ENCODE data around the gene NSD1. TPM values are rescaled to one million over a fixed set of nuclear protein-coding genes. Genes with fewer than 3 reads are reported as not detected.

NSD1 gene
- total and polyA plus RNA-seq, 10 of the 15 experiments (the other 5 are each of a cell fraction or from before 2014, with no cell fraction given) = 7.0 to 57.9 (median 30.4) TPM

GRCh38 chr5:177312649-177313181, 179.1 kb downstream of the NSD1 start (continued):
- TF ChIP-seq CTCF (IDR thresholded peaks at IDR 0.05 in 2 of 3, conservative IDR thresholded peaks at IDR 0.05 in 1 of 3; ENCODE audit: control insufficient read depth in 2 of 3, extremely low read depth in 1 of 3, insufficient read depth in 1 of 3, low read depth in 3 of 3, low read length in 3 of 3) (peak; percentile 16 to 41 (median 23); a peak in 4 of 6 replicates), BACH1 (IDR thresholded peaks at IDR 0.05; ENCODE audit: borderline replicate concordance) (0 out of 2 replicates have a peak, but pooled peaks have one; percentile 5)

DNA sequence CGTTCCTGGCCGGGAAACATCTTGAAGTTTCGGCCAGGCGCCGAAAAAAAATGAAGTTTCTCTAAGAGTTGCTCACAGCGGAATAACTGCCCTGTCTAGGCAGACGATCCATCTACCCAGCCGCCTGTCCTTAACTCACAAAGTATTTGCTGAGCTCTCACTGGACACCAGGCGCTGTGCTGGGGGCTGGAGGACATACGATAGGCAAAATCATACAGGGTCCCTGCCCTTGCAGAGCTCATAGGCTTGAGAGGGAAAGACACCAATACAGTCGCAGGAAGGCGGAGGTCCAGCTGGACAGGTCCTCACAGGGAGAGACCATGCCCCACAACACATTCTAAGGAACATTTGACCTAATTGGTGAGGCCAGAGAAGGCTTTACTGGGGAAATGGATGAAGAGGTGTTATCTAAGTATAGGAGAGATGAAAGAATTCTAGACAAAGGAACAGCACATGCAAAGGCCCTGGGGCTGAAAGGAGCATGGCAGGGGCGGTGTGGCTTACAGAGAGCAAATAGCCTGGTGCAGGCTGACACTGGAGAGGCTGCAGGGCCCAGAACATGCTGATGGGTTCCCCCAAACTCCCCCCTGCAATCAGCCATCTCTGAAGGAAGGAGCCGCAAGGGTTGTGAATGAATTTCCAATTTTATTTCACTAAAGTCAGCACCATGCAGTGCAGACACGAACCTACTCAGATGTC, 180.1 kb downstream of the NSD1 start:
- H3K9ac ChIP-seq (ENCODE audit: control insufficient read depth, insufficient read depth, low read length) = no peak overlapping the region
- H4K20me1 ChIP-seq (ENCODE audit: control insufficient read depth, insufficient read depth) = no peaks in the 10 kb centered on the region
- 86% methylated on average over 15 of the region's 15 CpGs for WGBS (ENCODE audit: insufficient coverage, insufficient replicate concordance, low lambda C conversion rate, missing lambda C conversion rate)
- TF ChIP-seq BHLHE40 (IDR thresholded peaks at IDR 0.05; ENCODE audit: borderline replicate concordance in 1 of 2, low read depth in 2 of 2, low read length in 1 of 2) (no peak), EP300 (IDR thresholded peaks at IDR 0.05; ENCODE audit: borderline replicate concordance in 1 of 2, control insufficient read depth in 1 of 2, low read depth in 2 of 2, low read length in 2 of 2) (no peak)
- TF ChIP-seq, protein P1, sequence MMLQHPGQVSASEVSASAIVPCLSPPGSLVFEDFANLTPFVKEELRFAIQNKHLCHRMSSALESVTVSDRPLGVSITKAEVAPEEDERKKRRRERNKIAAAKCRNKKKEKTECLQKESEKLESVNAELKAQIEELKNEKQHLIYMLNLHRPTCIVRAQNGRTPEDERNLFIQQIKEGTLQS (IDR thresholded peaks at IDR 0.05; ENCODE audit: borderline replicate concordance, extremely low read depth, low read depth, low read length) = no peak
- TF ChIP-seq, protein P2, sequence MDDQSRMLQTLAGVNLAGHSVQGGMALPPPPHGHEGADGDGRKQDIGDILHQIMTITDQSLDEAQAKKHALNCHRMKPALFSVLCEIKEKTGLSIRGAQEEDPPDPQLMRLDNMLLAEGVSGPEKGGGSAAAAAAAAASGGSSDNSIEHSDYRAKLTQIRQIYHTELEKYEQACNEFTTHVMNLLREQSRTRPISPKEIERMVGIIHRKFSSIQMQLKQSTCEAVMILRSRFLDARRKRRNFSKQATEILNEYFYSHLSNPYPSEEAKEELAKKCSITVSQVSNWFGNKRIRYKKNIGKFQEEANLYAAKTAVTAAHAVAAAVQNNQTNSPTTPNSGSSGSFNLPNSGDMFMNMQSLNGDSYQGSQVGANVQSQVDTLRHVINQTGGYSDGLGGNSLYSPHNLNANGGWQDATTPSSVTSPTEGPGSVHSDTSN (IDR thresholded peaks at IDR 0.05; ENCODE audit: insufficient replicate concordance, low read depth, low read length) = no peak
- no peak overlapping the region for H3K27ac ChIP-seq (ENCODE audit: control insufficient read depth, insufficient read depth)
- H3K4me3 ChIP-seq = no peak overlapping the region
- H3K9me3 ChIP-seq (replicated peaks; ENCODE audit: control insufficient read depth, insufficient read depth, low read length) = no peaks in the 10 kb centered on the region
- no peaks in the 10 kb centered on the region for H3K27me3 ChIP-seq (replicated peaks in 1 of 2; ENCODE audit: control insufficient read depth in 2 of 2, insufficient read depth in 2 of 2, low read length in 1 of 2)
- ChIA-PET SMC1A (ENCODE audit: uncharacterized antibody, unreplicated experiment) (interaction anchor here (1.5 to 4.9 kb wide), 3 partner anchors 42 to 76 kb away, joined by 3 to 26 read pairs (median 5); no protein-coding TSS in a partner anchor), CTCF (interaction anchor here (0.6 to 3.5 kb wide), 14 partner anchors 12 to 201 kb away, joined by 3 to 13 read pairs (median 5); partner anchors contain the start of gene GRK6), POLR2A (interaction anchor here (0.9 to 2.3 kb wide), 3 partner anchors 112 to 141 kb away, joined by 3 to 7 read pairs (median 4); no protein-coding TSS in a partner anchor), RAD21 (ENCODE audit: unreplicated experiment) (interaction anchor here (1.0 to 2.3 kb wide), 6 partner anchors 10 to 144 kb away, joined by 3 to 12 read pairs (median 4); partner anchors contain the start of genes PRELID1 and RAB24)
- intact Hi-C loops (cut with micrococcal nuclease; ENCODE audit: unreplicated experiment) = loop anchor here (5.0 kb wide), 2 partner anchors 49 to 189 kb away; no protein-coding TSS in a partner anchor
- in situ Hi-C loops (cut with MboI) = no loop called here
- DNase-seq (ENCODE audit: low read depth, low spot score) (no peak), FAIRE-seq (no peak), ATAC-seq (no peak)
- peaks cover 0 to 2% of the 10 kb centered on the region in 2 experiments; a peak in 3 of 4 replicates for H3K36me3 ChIP-seq (ENCODE audit: control insufficient read depth in 2 of 2, insufficient read depth in 2 of 2, low read length in 1 of 2)
- peaks cover 20% of the 10 kb centered on the region for H3K4me1 ChIP-seq (ENCODE audit: control insufficient read depth, insufficient read depth, low read length)
- no TSS peak for BruUV-seq (replicated peaks)
- peaks cover 4% of the 10 kb centered on the region for H3K79me2 ChIP-seq (ENCODE audit: control insufficient read depth, insufficient read depth, low read length)
- H2AFZ ChIP-seq (ENCODE audit: control insufficient read depth, low read depth, low read length) = no peak overlapping the region
- H3K4me2 ChIP-seq (ENCODE audit: control insufficient read depth, insufficient read depth) = peak overlapping the region; percentile 19; the same call in 1 of the 2 replicates
